Activated CD8-positive, alpha-beta memory T cell treated with anti-CD3 and anti-CD28 coated beads, Interleukin-2, amount 10 ng/mL, durations not matched to agents 7 days and 5 days (primary cell): ENCODE measurements around the gene SPRED2. TPM values are rescaled to one million over a fixed set of nuclear protein-coding genes. Genes with fewer than 3 reads are reported as not detected.

Experiments used
- ATAC-seq: fragments of 150-1000 bp; cut with Tn5 transposase; one replicate; pipeline ENCODE4 v1.10.0; 2021; ENCODE audit warnings: moderate library complexity
- CTCF ChIA-PET: fragments of 350-600 bp; sonication (Branson Sonifier 250); formaldehyde crosslinking; loops from one replicate; lab custom pipeline; 2021; ENCODE audit warnings: antibody characterized with exemption; lab: Charles Lee
- DNase-seq: peaks from one replicate; pipeline ENCODE4 v3.0.0-alpha.2; 2020
- H3K27ac Mint-ChIP-seq: one replicate; pipeline ENCODE4 v1.8.0; 2021; ENCODE audit warnings: mild to moderate bottlenecking, mixed read lengths
- H3K27me3 Mint-ChIP-seq: one replicate; pipeline ENCODE4 v1.8.0; 2021; ENCODE audit warnings: mixed read lengths
- H3K36me3 Mint-ChIP-seq: one replicate; pipeline ENCODE4 v1.8.0; 2021; ENCODE audit warnings: mild to moderate bottlenecking, mixed read lengths
- H3K4me1 Mint-ChIP-seq: one replicate; pipeline ENCODE4 v1.8.0; 2021; ENCODE audit warnings: mixed read lengths
- H3K4me3 Mint-ChIP-seq: one replicate; pipeline ENCODE4 v1.8.0; 2021; ENCODE audit warnings: mild to moderate bottlenecking, moderate library complexity, mixed read lengths
- H3K9me3 Mint-ChIP-seq: one replicate; pipeline ENCODE4 v1.8.0; 2022; ENCODE audit warnings: low read depth, mixed read lengths
- total RNA-seq, 2 experiments: library from RNA; stranded (reverse); gene quantifications; one replicate each; pipeline ENCODE4 v1.2.3, GENCODE V29; 2021

The SPRED2 gene
- total RNA-seq, 2 experiments from 2014 or later: 3.2 to 3.5 TPM

GRCh38 chr2:65264821-65265670, 167.4 kb downstream of the SPRED2 start:
- CTCF ChIA-PET: interaction anchor here (0.7 to 2.1 kb wide), 5 partner anchors 11 to 309 kb away, joined by 3 to 7 read pairs (median 4); no protein-coding TSS in a partner anchor
- Mint-ChIP-seq H3K4me1 (no peaks in the 10 kb centered on the region), H3K36me3 (peaks cover 54% of the 10 kb centered on the region), H3K27ac (no peak overlapping the region), H3K9me3 (no peaks in the 10 kb centered on the region), H3K27me3 (no peaks in the 10 kb centered on the region), H3K4me3 (no peak overlapping the region)
- DNase-seq (no peak), ATAC-seq (no peak)

DNA sequence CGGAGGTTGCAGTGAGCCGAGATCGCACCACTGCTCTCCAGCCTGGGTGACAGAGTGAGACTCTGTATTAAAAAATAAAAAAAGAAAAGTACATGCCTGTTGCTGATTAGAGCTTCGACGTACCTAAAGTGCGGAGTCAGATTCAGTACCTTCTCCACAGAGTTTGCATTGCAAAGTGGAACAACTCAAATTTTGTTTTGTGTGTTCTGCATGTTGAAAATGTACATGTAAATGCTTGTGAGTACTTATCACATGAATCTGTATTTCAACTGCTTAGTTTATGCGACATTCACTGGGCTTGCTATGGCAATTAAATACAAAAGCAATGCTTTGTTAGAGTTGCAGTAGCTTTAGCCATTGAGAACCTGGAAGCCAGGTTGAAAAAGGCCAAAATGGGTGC, 168.4 kb downstream of the SPRED2 start:
- Mint-ChIP-seq H3K4me1 (peaks cover 1% of the 10 kb centered on the region), H3K36me3 (peaks cover 53% of the 10 kb centered on the region), H3K9me3 (no peaks in the 10 kb centered on the region), H3K4me3 (no peak overlapping the region), H3K27ac (no peak overlapping the region), H3K27me3 (no peaks in the 10 kb centered on the region)
- ATAC-seq (no peak), DNase-seq (no peak)
- CTCF ChIA-PET: interaction anchor here (0.9 to 2.1 kb wide), 2 partner anchors 26 to 290 kb away, joined by 3 to 7 read pairs; no protein-coding TSS in a partner anchor

DNA sequence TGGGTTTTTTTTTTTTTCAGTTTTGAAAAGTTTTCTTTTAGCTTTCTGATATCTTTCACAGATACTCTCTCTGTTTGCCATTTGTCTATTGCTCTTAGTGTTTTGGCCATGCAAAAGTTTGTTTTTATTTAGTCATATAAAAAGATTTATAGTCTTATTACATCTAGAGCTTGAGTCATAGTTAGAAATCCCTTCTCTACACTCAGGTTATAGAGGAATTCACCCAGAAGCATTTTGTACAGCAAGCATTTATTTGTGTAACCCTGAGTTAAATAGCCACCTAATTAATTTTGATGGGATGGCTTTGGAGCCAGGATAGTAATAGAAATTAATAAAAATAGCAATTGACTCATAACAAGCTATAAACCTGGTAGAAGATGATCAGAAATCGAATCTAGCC, 169.1 kb downstream of the SPRED2 start:
- ATAC-seq (no peak), DNase-seq (no peak)
- Mint-ChIP-seq H3K4me1 (peaks cover 4% of the 10 kb centered on the region), H3K9me3 (no peaks in the 10 kb centered on the region), H3K36me3 (peaks cover 50% of the 10 kb centered on the region), H3K27me3 (no peaks in the 10 kb centered on the region), H3K27ac (no peak overlapping the region), H3K4me3 (no peak overlapping the region)
- CTCF ChIA-PET: no interaction called here

DNA sequence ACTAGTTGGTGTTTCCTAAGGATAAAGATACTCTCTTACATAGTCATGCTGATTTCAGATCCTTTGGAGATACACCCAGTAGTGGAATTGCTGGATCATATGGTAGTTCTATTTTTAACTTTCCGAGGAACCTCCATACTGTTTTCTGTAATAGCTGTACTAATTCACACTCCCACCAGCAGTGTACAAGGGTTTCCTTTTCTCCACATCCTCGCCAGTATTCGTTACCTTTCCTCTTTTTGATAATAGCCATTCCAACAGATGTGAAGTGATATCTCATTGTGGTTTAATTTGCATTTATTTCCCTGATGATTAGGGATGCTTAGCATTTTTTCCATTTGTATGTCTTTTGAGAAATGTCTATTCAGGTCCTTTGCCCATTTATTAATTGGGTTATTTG, 170.7 kb downstream of the SPRED2 start:
- H3K4me3 Mint-ChIP-seq: no peak overlapping the region
- H3K9me3 Mint-ChIP-seq: no peaks in the 10 kb centered on the region
- DNase-seq (no peak), ATAC-seq (no peak)
- no peak overlapping the region for H3K27ac Mint-ChIP-seq
- H3K27me3 Mint-ChIP-seq: no peaks in the 10 kb centered on the region
- H3K36me3 Mint-ChIP-seq: peaks cover 51% of the 10 kb centered on the region
- H3K4me1 Mint-ChIP-seq: peaks cover 4% of the 10 kb centered on the region
- CTCF ChIA-PET: no interaction called here

Other genes with a start within 250 kb of the SPRED2 start
- gene ACTR2, start 204.8 kb downstream of the SPRED2 start, total RNA-seq: 100 to 1,000 TPM; 367 to 502 TPM